Upper lobe of left lung (tissue), 6 donors: Measurements from ENCODE around the gene MBIP. TPM values are rescaled to one million over a fixed set of nuclear protein-coding genes. Genes with fewer than 3 reads are reported as not detected.

Experiments
- ATAC-seq, 2 donors: fragments of 200-7000 bp; cut with Tn5 transposase; one replicate each; pipeline ENCODE4 v1.9.1; 2022; ENCODE audit warnings: mild to moderate bottlenecking in 2 of 2, moderate library complexity in 2 of 2; ENCODE audit not compliant: low FRiP score in 2 of 2
- DNase-seq, 2 donors: peaks; one replicate each; pipeline ENCODE4 v3.0.0-alpha.2; 2019 to 2020
- H3K27ac ChIP-seq, 4 donors: fragments of 200-600 bp; sonication (generic); one replicate each; pipeline ENCODE4 v1.5.1; 2016 to 2019
- H3K27me3 ChIP-seq, 4 donors: fragments of 200-600 bp; sonication (generic); one replicate each; pipeline ENCODE4 v1.5.1; 2017 to 2019
- H3K36me3 ChIP-seq, 4 donors: fragments of 200-600 bp; sonication (generic); one replicate each; pipeline ENCODE4 v1.5.1; 2016 to 2019
- H3K4me1 ChIP-seq, 4 donors: fragments of 200-600 bp; sonication (generic); one replicate each; pipeline ENCODE4 v1.5.1; 2018 to 2019
- H3K4me3 ChIP-seq, 4 donors: fragments of 200-600 bp; sonication (generic); one replicate each; pipeline ENCODE4 v1.5.1; 2017 to 2019; ENCODE audit warnings: mild to moderate bottlenecking in 2 of 4, moderate library complexity in 1 of 4
- H3K9me3 ChIP-seq, 4 donors: fragments of 200-600 bp; sonication (generic); one replicate each; pipeline ENCODE4 v1.5.1; 2018 to 2019
- CTCF ChIP-seq, 6 experiments: fragments of 450-650 bp in 4 of 6; fragments of 200-600 bp in 2 of 6; sonication (generic) in 2 of 6; IDR thresholded peaks; one replicate each; pipeline ENCODE4 v1.5.1; 2016 to 2019; ENCODE audit warnings: antibody characterized with exemption in 6 of 6
- EP300 ChIP-seq, 4 donors: sonication (generic); formaldehyde crosslinking; IDR thresholded peaks; one replicate each; pipeline ENCODE4 v1.5.1; 2017; ENCODE audit warnings: antibody characterized with exemption in 4 of 4, control low read depth in 2 of 4
- POLR2A ChIP-seq, 4 donors: fragments of 450-650 bp; IDR thresholded peaks; one replicate each; pipeline ENCODE4 v1.5.1; 2016 to 2017; ENCODE audit warnings: antibody characterized with exemption in 4 of 4, mild to moderate bottlenecking in 2 of 4
- POLR2AphosphoS5 ChIP-seq, 2 donors: sonication (generic); formaldehyde crosslinking; IDR thresholded peaks; one replicate each; pipeline ENCODE4 v1.5.1; 2017; ENCODE audit warnings: antibody characterized with exemption in 2 of 2
- WGBS, 2 donors: methylation state at CpG; one replicate each; pipeline ENCODE4 v1.1.5; 2017 to 2018; 5-methylcytosine and 5-hydroxymethylcytosine counted together
- total RNA-seq, 6 donors: library from RNA; depleted of rRNA in 4 of 6; stranded (reverse); fragments of >200 nt in 4 of 6; gene quantifications; one replicate each; pipeline versions ENCODE4 v1.1.0 to v1.2.1, GENCODE V29; 2016 to 2021
- donor health status: DM: no; HTN: no; CAD: no; lungs with moderate emphysema.
- donor health status: DM: no; HTN: yes; CAD: no; lungs with severe emphysema.

MBIP gene
- total RNA-seq, 6 donors from 2014 or later = 65.0 to 264 (median 133) TPM

- no peak for TF ChIP-seq POLR2AphosphoS5 (IDR thresholded peaks at IDR 0.05)
- ATAC-seq (no peak), DNase-seq (no peak)
- Histone ChIP-seq H3K27ac (no peak overlapping the region), H3K4me3 (no peak overlapping the region), H3K9me3 (no peaks in the 10 kb centered on the region), H3K36me3 (no peaks in the 10 kb centered on the region), H3K4me1 (peaks cover 0 to 10% (median 0%) of the 10 kb centered on the region in 4 donors), H3K27me3 (no peaks in the 10 kb centered on the region)
- 93 to 97% methylated on average over 2 of the region's 2 CpGs for WGBS, 2 donors
These were observed 55.8 kb downstream of the MBIP start for GRCh38 chr14:36264595-36264994.

GRCh38 chr14:36264107-36264506, 56.3 kb downstream of the MBIP start:
- no peak for TF ChIP-seq CTCF (IDR thresholded peaks at IDR 0.05)
- no peak for TF ChIP-seq POLR2A (IDR thresholded peaks at IDR 0.05)
- TF ChIP-seq POLR2AphosphoS5 (IDR thresholded peaks at IDR 0.05) = no peak
- TF ChIP-seq EP300 (IDR thresholded peaks at IDR 0.05) = no peak
- Histone ChIP-seq H3K4me1 (peaks cover 0 to 10% (median 0%) of the 10 kb centered on the region in 4 donors), H3K36me3 (no peaks in the 10 kb centered on the region), H3K4me3 (no peak overlapping the region), H3K9me3 (no peaks in the 10 kb centered on the region), H3K27me3 (no peaks in the 10 kb centered on the region), H3K27ac (no peak overlapping the region)
- ATAC-seq (no peak), DNase-seq (no peak)

GRCh38 chr14:36260970-36261640, 59.3 kb downstream of the MBIP start:
- 76 to 84% methylated on average over 2 of the region's 2 CpGs for WGBS, 2 donors
- no peak for ATAC-seq

GRCh38 chr14:36258241-36258640, 62.2 kb downstream of the MBIP start:
- Histone ChIP-seq H3K36me3 (no peaks in the 10 kb centered on the region), H3K27me3 (no peaks in the 10 kb centered on the region), H3K4me3 (no peak overlapping the region), H3K27ac (peak overlapping the region in 2 of 4 donors; percentile 59 to 74), H3K9me3 (no peaks in the 10 kb centered on the region), H3K4me1 (peaks cover 0 to 20% (median 4%) of the 10 kb centered on the region in 4 donors)
- ATAC-seq = no peak
- no peak for DNase-seq
- WGBS, 2 donors = 47 to 63% methylated on average over 3 of the region's 3 CpGs
- TF ChIP-seq EP300 (IDR thresholded peaks at IDR 0.05) (no peak), POLR2A (IDR thresholded peaks at IDR 0.05) (no peak), CTCF (IDR thresholded peaks at IDR 0.05) (no peak), POLR2AphosphoS5 (IDR thresholded peaks at IDR 0.05) (no peak)

More at GRCh38 chr14:36260970-36261640, 59.3 kb downstream of the MBIP start:
- Histone ChIP-seq H3K4me1 (peaks cover 0 to 4% (median 0%) of the 10 kb centered on the region in 4 donors), H3K27me3 (no peaks in the 10 kb centered on the region), H3K27ac (peak overlapping the region in 2 of 4 donors; percentile 45 to 67), H3K9me3 (no peaks in the 10 kb centered on the region), H3K4me3 (no peak overlapping the region), H3K36me3 (no peaks in the 10 kb centered on the region)
- no peak for DNase-seq
- no peak for TF ChIP-seq POLR2A (IDR thresholded peaks at IDR 0.05)
- TF ChIP-seq EP300 (IDR thresholded peaks at IDR 0.05) = no peak
- no peak for TF ChIP-seq POLR2AphosphoS5 (IDR thresholded peaks at IDR 0.05)
- TF ChIP-seq CTCF (IDR thresholded peaks at IDR 0.05) = no peak

- H3K27me3 ChIP-seq = no peaks in the 10 kb centered on the region
- DNase-seq (peak in 1 of 2 donors; percentile 79), ATAC-seq (peak; percentile 84 to 85)
- no peaks in the 10 kb centered on the region for H3K9me3 ChIP-seq
- WGBS, 2 donors = 32 to 35% methylated on average over 7 of the region's 7 CpGs
- H3K4me3 ChIP-seq = no peak overlapping the region
- H3K4me1 ChIP-seq = peaks cover 0 to 20% (median 4%) of the 10 kb centered on the region in 4 donors
- H3K36me3 ChIP-seq = no peaks in the 10 kb centered on the region
- peak overlapping the region; percentile 48 to 82 (median 68) for H3K27ac ChIP-seq
- TF ChIP-seq POLR2A (IDR thresholded peaks at IDR 0.05) (no peak), POLR2AphosphoS5 (IDR thresholded peaks at IDR 0.05) (peak in 1 of 2 donors; percentile 16), CTCF (IDR thresholded peaks at IDR 0.05) (no peak), EP300 (IDR thresholded peaks at IDR 0.05) (peak in 1 of 4 donors; percentile 70)
These were observed 64.2 kb downstream of the MBIP start for GRCh38 chr14:36256126-36256801.
